Measurements from ENCODE around the gene ZBTB42. TPM values are rescaled to one million over a fixed set of nuclear protein-coding genes. Genes with fewer than 3 reads are reported as not detected.

Gene ZBTB42
- total and polyA plus RNA-seq, 2 donors (not counting 3 experiments of a cell fraction or from before 2014, with no cell fraction given) = 3.1 to 3.8 TPM

DNA sequence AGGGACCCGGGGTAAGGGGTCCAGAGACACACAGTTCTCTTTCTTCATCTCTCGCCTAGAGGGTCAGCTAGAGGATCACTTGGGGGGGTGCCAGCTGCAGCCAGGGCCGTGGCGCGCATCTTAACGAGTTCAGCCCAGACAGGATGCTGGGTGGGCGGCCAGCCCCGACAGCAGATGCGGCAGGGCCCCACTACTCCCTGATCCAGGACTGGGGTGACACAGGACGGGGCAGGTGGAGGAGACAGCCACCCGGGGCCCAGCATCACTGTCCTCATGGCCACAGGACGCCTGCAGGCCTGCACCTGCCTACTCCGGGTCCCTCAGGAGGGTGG lies 18.1 kb upstream of the ZBTB42 start:
- Histone ChIP-seq H3K9me3 (replicated peaks; ENCODE audit: control insufficient read depth, insufficient read depth, low read length) (no peaks in the 10 kb centered on the region), H3K36me3 (ENCODE audit: control insufficient read depth in 2 of 2, extremely low read depth in 1 of 2, insufficient read depth in 2 of 2, low read length in 2 of 2) (peaks cover 2 to 12% of the 10 kb centered on the region in 2 experiments), H3K4me3 (replicated peaks in 1 of 3; ENCODE audit: insufficient read depth in 1 of 3, low read depth in 1 of 3, low read length in 3 of 3) (no peak overlapping the region), H3K9me1 (replicated peaks; ENCODE audit: control insufficient read depth, extremely low read depth, insufficient read depth, low read length) (no peaks in the 10 kb centered on the region), H3K4me2 (ENCODE audit: insufficient read depth, low read length) (no peak overlapping the region), H4K20me1 (replicated peaks; ENCODE audit: control insufficient read depth, extremely low read depth, insufficient read depth, low read length) (no peaks in the 10 kb centered on the region), H3K4me1 (ENCODE audit: control insufficient read depth, extremely low read depth, insufficient read depth, low read length) (no peaks in the 10 kb centered on the region), H3K9ac (replicated peaks; ENCODE audit: extremely low read depth, insufficient read depth, low read length) (no peak overlapping the region), H2AFZ (ENCODE audit: low read depth, low read length) (no peak overlapping the region), H3K79me2 (ENCODE audit: control insufficient read depth, insufficient read depth, low read length) (peaks cover 13% of the 10 kb centered on the region), H3K27ac (ENCODE audit: insufficient read depth, low read depth, low read length) (no peak overlapping the region), H3K27me3 (ENCODE audit: control insufficient read depth in 2 of 2, insufficient read depth in 2 of 2, low read length in 2 of 2) (no peaks in the 10 kb centered on the region)
- ChIA-PET POLR2A (no interaction called here), CTCF (no interaction called here)
- intact Hi-C loops (cut with micrococcal nuclease) (no loop called here), dilution Hi-C loops (cut with MboI; ENCODE audit: extremely low pct_ligation_motif_present, low sequenced_read_pairs) (no loop called here)
- BruUV-seq (replicated peaks) = no TSS peak
- TF ChIP-seq MYC (IDR thresholded peaks at IDR 0.05; ENCODE audit: low read depth, low read length) (no peak), FOS (IDR thresholded peaks at IDR 0.05; ENCODE audit: borderline replicate concordance, insufficient read depth, low read length) (no peak), GATA2 (IDR thresholded peaks at IDR 0.05; ENCODE audit: insufficient read depth, insufficient read length, low read depth, low read length) (no peak), POLR2A (IDR thresholded peaks at IDR 0.05; ENCODE audit: low read depth, low read length) (no peak), POLR2AphosphoS5 (IDR thresholded peaks at IDR 0.05; ENCODE audit: insufficient read depth, low read depth, low read length) (no peak)
- TF ChIP-seq, protein P1, sequence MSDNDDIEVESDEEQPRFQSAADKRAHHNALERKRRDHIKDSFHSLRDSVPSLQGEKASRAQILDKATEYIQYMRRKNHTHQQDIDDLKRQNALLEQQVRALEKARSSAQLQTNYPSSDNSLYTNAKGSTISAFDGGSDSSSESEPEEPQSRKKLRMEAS (IDR thresholded peaks at IDR 0.05; ENCODE audit: insufficient read depth, insufficient read length) = no peak
- DNase-seq (ENCODE audit: low read depth, low spot score) (no peak), FAIRE-seq (no peak)

DNA sequence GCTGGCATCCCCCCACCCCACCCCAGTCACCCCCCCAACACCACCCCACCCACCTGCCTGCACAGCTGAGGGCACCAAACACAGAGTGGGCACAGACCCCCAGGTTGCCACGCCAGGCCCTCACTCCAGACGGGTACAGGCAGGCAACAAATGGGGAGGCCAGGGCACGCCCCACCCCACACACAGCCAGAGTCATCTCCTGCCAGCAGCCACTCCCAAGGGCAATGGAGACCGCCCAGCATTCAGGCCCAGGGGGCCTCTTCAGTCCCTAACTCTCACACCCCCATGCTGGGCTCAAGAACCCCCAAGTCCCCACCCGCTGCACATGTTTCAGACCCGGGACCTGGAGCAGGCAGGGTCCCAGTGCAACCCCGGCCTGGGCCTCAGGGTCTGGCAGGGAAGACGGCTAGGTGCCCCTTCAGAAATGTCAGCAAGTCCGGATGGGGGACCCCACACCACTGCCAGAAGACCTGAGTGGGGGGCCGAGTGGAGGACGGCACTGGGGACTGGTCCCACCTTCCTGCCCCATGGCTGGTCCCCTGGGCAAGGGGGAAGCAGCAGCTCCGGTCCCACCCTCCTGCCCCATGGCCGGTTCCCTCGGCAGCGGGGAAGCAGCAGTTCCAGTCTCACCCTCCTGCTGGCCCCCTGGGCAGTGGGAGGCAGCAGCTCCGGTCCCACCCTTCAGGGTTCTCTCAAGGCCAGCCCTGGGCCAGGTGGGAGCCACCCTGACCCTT lies 17.2 kb upstream of the ZBTB42 start:
- no peaks in the 10 kb centered on the region for H3K9me3 ChIP-seq (replicated peaks; ENCODE audit: control insufficient read depth, insufficient read depth, low read length)
- ChIA-PET CTCF (no interaction called here), POLR2A (no interaction called here)
- no peak for FAIRE-seq
- H3K4me2 ChIP-seq (ENCODE audit: insufficient read depth, low read length) = no peak overlapping the region
- no peak overlapping the region for H2AFZ ChIP-seq (ENCODE audit: low read depth, low read length)
- H3K4me3 ChIP-seq (replicated peaks in 1 of 3; ENCODE audit: insufficient read depth in 1 of 3, low read depth in 1 of 3, low read length in 3 of 3) = no peak overlapping the region
- H3K9ac ChIP-seq (replicated peaks; ENCODE audit: extremely low read depth, insufficient read depth, low read length) = no peak overlapping the region
- BruUV-seq (replicated peaks) = no TSS peak
- H3K4me1 ChIP-seq (ENCODE audit: control insufficient read depth, extremely low read depth, insufficient read depth, low read length) = no peaks in the 10 kb centered on the region
- TF ChIP-seq JUN (IDR thresholded peaks at IDR 0.05; ENCODE audit: borderline replicate concordance, insufficient read depth, insufficient read length, low read depth) = no peak
- no peak for TF ChIP-seq POLR2AphosphoS5 (IDR thresholded peaks at IDR 0.05; ENCODE audit: insufficient read depth, low read depth, low read length)
- no peak for TF ChIP-seq EZH2 (IDR thresholded peaks at IDR 0.05; ENCODE audit: borderline replicate concordance, low read depth, low read length, severe bottlenecking)
- TF ChIP-seq, protein P2, sequence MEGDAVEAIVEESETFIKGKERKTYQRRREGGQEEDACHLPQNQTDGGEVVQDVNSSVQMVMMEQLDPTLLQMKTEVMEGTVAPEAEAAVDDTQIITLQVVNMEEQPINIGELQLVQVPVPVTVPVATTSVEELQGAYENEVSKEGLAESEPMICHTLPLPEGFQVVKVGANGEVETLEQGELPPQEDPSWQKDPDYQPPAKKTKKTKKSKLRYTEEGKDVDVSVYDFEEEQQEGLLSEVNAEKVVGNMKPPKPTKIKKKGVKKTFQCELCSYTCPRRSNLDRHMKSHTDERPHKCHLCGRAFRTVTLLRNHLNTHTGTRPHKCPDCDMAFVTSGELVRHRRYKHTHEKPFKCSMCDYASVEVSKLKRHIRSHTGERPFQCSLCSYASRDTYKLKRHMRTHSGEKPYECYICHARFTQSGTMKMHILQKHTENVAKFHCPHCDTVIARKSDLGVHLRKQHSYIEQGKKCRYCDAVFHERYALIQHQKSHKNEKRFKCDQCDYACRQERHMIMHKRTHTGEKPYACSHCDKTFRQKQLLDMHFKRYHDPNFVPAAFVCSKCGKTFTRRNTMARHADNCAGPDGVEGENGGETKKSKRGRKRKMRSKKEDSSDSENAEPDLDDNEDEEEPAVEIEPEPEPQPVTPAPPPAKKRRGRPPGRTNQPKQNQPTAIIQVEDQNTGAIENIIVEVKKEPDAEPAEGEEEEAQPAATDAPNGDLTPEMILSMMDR (IDR thresholded peaks at IDR 0.05; ENCODE audit: extremely low read depth in 1 of 2, insufficient read depth in 1 of 2, low read depth in 1 of 2, low read length in 2 of 2) = no peak
- TF ChIP-seq FOS (IDR thresholded peaks at IDR 0.05; ENCODE audit: borderline replicate concordance, insufficient read depth, low read length) = no peak
- TF ChIP-seq, protein P1 (IDR thresholded peaks at IDR 0.05; ENCODE audit: insufficient read depth, insufficient read length) = no peak
- no peak for DNase-seq (ENCODE audit: low read depth, low spot score)
- H3K9me1 ChIP-seq (replicated peaks; ENCODE audit: control insufficient read depth, extremely low read depth, insufficient read depth, low read length) = no peaks in the 10 kb centered on the region
- intact Hi-C loops (cut with micrococcal nuclease) = no loop called here
- H3K27me3 ChIP-seq (ENCODE audit: control insufficient read depth in 2 of 2, insufficient read depth in 2 of 2, low read length in 2 of 2) = no peaks in the 10 kb centered on the region
- dilution Hi-C loops (cut with MboI; ENCODE audit: extremely low pct_ligation_motif_present, low sequenced_read_pairs) = no loop called here
- H3K79me2 ChIP-seq (ENCODE audit: control insufficient read depth, insufficient read depth, low read length) = peaks cover 20% of the 10 kb centered on the region
- no peak overlapping the region for H3K27ac ChIP-seq (ENCODE audit: insufficient read depth, low read depth, low read length)
- H3K36me3 ChIP-seq (ENCODE audit: control insufficient read depth in 2 of 2, extremely low read depth in 1 of 2, insufficient read depth in 2 of 2, low read length in 2 of 2) = peaks cover 2 to 16% of the 10 kb centered on the region in 2 experiments
- no peaks in the 10 kb centered on the region for H4K20me1 ChIP-seq (replicated peaks; ENCODE audit: control insufficient read depth, extremely low read depth, insufficient read depth, low read length)
